Caco-2 (cell line): Measurements from ENCODE around the gene ZNF771. TPM values are rescaled to one million over a fixed set of nuclear protein-coding genes. Genes with fewer than 3 reads are reported as not detected.

ENCODE experiments used
- BruUV-seq: library from RNA; stranded (reverse); fragments of 400-500 nt; replicated peaks from 2 replicates; lab custom pipeline; 2021; lab: Mats Ljungman, UMichigan
- CTCF ChIA-PET: fragments of 300-600 bp; sonication (Branson Sonifier 250); formaldehyde crosslinking; loops from one replicate; lab custom pipeline; 2022; ENCODE audit warnings: antibody characterized with exemption; lab: Charles Lee
- POLR2A ChIA-PET: fragments of 300-600 bp; sonication (Branson Sonifier 250); formaldehyde crosslinking; loops from one replicate; lab custom pipeline; 2022; ENCODE audit warnings: antibody characterized with exemption; lab: Charles Lee
- DNase-seq, 2 experiments: peaks; one replicate each; pipeline versions ENCODE4 v3.0.0 to v3.0.0-alpha.2; 2020 to 2022
- H3K27me3 ChIP-seq: replicated peaks from 2 replicates; pipeline ENCODE4 v1.6.0; 2011; ENCODE audit warnings: low read length; ENCODE audit not compliant: control insufficient read depth, insufficient read depth
- H3K36me3 ChIP-seq: 2 replicates; pipeline ENCODE4 v1.5.1; 2011; ENCODE audit warnings: low read length; ENCODE audit not compliant: control insufficient read depth, insufficient read depth
- H3K4me1 ChIP-seq: fragments of 250-450 bp; sonication (Bioruptor Pico); 2 replicates; pipeline ENCODE4 v1.5.1; 2020; ENCODE audit warnings: mild to moderate bottlenecking
- H3K4me3 ChIP-seq: 2 replicates; pipeline ENCODE4 v1.5.1; 2011; ENCODE audit warnings: low read depth, mild to moderate bottlenecking, control low read depth, low read length
- H3K9me3 ChIP-seq: fragments of 250-450 bp; sonication (Bioruptor Pico); 2 replicates; pipeline ENCODE4 v1.5.1; 2020; ENCODE audit warnings: mild to moderate bottlenecking, moderate library complexity
- H3K27ac Mint-ChIP-seq: one replicate; pipeline ENCODE4 v1.8.0; 2022; ENCODE audit warnings: mixed read lengths; ENCODE audit not compliant: unreplicated experiment
- H3K27me3 Mint-ChIP-seq: one replicate; pipeline ENCODE4 v1.8.0; 2022; ENCODE audit warnings: mixed read lengths; ENCODE audit not compliant: insufficient read depth, unreplicated experiment
- H3K36me3 Mint-ChIP-seq: one replicate; pipeline ENCODE4 v1.8.0; 2022; ENCODE audit warnings: mild to moderate bottlenecking, mixed read lengths; ENCODE audit not compliant: insufficient read depth, unreplicated experiment
- H3K4me1 Mint-ChIP-seq: one replicate; pipeline ENCODE4 v1.8.0; 2022; ENCODE audit warnings: low read depth, mixed read lengths; ENCODE audit not compliant: unreplicated experiment
- H3K4me3 Mint-ChIP-seq: one replicate; pipeline ENCODE4 v1.8.0; 2022; ENCODE audit warnings: mild to moderate bottlenecking, moderate library complexity, mixed read lengths; ENCODE audit not compliant: unreplicated experiment
- H3K9me3 Mint-ChIP-seq: one replicate; pipeline ENCODE4 v1.8.0; 2022; ENCODE audit warnings: mixed read lengths; ENCODE audit not compliant: unreplicated experiment
- CTCF ChIP-seq, 2 experiments: fragments of 200-600 bp in 1 of 2; IDR thresholded peaks; 1 replicate in 1 of 2; 2 replicates in 1 of 2; pipeline versions ENCODE4 v1.5.1 to v1.8.0; 2011 to 2022; ENCODE audit warnings: antibody characterized with exemption in 1 of 2, control low read depth in 1 of 2, inconsistent platforms in 1 of 2, low read depth in 1 of 2, low read length in 1 of 2, mild to moderate bottlenecking in 1 of 2, moderate library complexity in 1 of 2; ENCODE audit not compliant: insufficient read depth in 1 of 2, severe bottlenecking in 1 of 2, unreplicated experiment in 1 of 2
- intact Hi-C: fragments of 100-400 bp; cut with micrococcal nuclease; formaldehyde crosslinking; loops from one replicate; pipeline ENCODE4 v1.10.0; 2022; ENCODE audit not compliant: unreplicated experiment
- total RNA-seq: library from RNA; stranded (reverse); gene quantifications from 2 replicates; pipeline ENCODE4 v1.2.3, GENCODE V29; 2022

The ZNF771 gene
- total RNA-seq, 1 experiment from 2014 or later: 5.8 TPM

- no peaks in the 10 kb centered on the region for H3K27me3 Mint-ChIP-seq
- no peaks in the 10 kb centered on the region for H3K9me3 ChIP-seq
- POLR2A ChIA-PET: no interaction called here
These were observed 5.9 kb downstream of the ZNF771 start for GRCh38 chr16:30413112-30413806.

GRCh38 chr16:30414159-30414558 lies 6.8 kb downstream of the ZNF771 start:
- CTCF ChIA-PET: interaction anchor here (0.6 kb wide), 1 partner anchor 355 kb away, joined by 4 read pairs; no protein-coding TSS in a partner anchor
- peaks cover 16% of the 10 kb centered on the region for H3K4me1 ChIP-seq
- TF ChIP-seq CTCF (IDR thresholded peaks at IDR 0.05; ENCODE audit: insufficient read depth in 1 of 2, low read depth in 1 of 2, low read length in 1 of 2, severe bottlenecking in 1 of 2, unreplicated experiment in 1 of 2): no peak
- POLR2A ChIA-PET: no interaction called here
- no peak for DNase-seq
- Mint-ChIP-seq H3K27me3 (no peaks in the 10 kb centered on the region), H3K4me3 (no peak overlapping the region), H3K27ac (no peak overlapping the region), H3K9me3 (no peaks in the 10 kb centered on the region), H3K36me3 (peaks cover 19% of the 10 kb centered on the region), H3K4me1 (peaks cover 16% of the 10 kb centered on the region)
- no peaks in the 10 kb centered on the region; the same call in 1 of the 2 replicates for H3K36me3 ChIP-seq
- no peaks in the 10 kb centered on the region for H3K27me3 ChIP-seq
- BruUV-seq: no TSS peak
- H3K4me3 ChIP-seq: no peak overlapping the region
- H3K9me3 ChIP-seq: no peaks in the 10 kb centered on the region
- intact Hi-C loops: no loop called here

More at GRCh38 chr16:30413112-30413806, 5.9 kb downstream of the ZNF771 start:
- CTCF ChIA-PET: no interaction called here
- no peak overlapping the region for H3K4me3 Mint-ChIP-seq
- DNase-seq: no peak
- H3K4me1 Mint-ChIP-seq: peaks cover 16% of the 10 kb centered on the region
- intact Hi-C loops: no loop called here
- no peak for TF ChIP-seq CTCF (IDR thresholded peaks at IDR 0.05; ENCODE audit: insufficient read depth in 1 of 2, low read depth in 1 of 2, low read length in 1 of 2, severe bottlenecking in 1 of 2, unreplicated experiment in 1 of 2)
- Histone ChIP-seq H3K4me1 (peaks cover 13% of the 10 kb centered on the region), H3K36me3 (no peaks in the 10 kb centered on the region; the same call in 1 of the 2 replicates), H3K4me3 (no peak overlapping the region), H3K27me3 (no peaks in the 10 kb centered on the region)
- BruUV-seq: no TSS peak
- no peak overlapping the region for H3K27ac Mint-ChIP-seq
- H3K9me3 Mint-ChIP-seq: no peaks in the 10 kb centered on the region
- peaks cover 19% of the 10 kb centered on the region for H3K36me3 Mint-ChIP-seq

GRCh38 chr16:30416047-30416603 lies 8.7 kb downstream of the ZNF771 start:
- no peak overlapping the region for H3K4me3 Mint-ChIP-seq
- H3K36me3 Mint-ChIP-seq: peaks cover 30% of the 10 kb centered on the region
- no peak overlapping the region for H3K4me3 ChIP-seq
- no peak overlapping the region for H3K27ac Mint-ChIP-seq
- ChIA-PET POLR2A (no interaction called here), CTCF (interaction anchor here (1.0 kb wide), 1 partner anchor 9 kb away, joined by 3 read pairs; the partner anchor contains the start of gene ZNF771)
- DNase-seq: no peak
- H3K9me3 ChIP-seq: no peaks in the 10 kb centered on the region
- H3K27me3 Mint-ChIP-seq: no peaks in the 10 kb centered on the region
- TF ChIP-seq CTCF (IDR thresholded peaks at IDR 0.05; ENCODE audit: insufficient read depth in 1 of 2, low read depth in 1 of 2, low read length in 1 of 2, severe bottlenecking in 1 of 2, unreplicated experiment in 1 of 2): no peak
- peaks cover 11% of the 10 kb centered on the region; the same call in 1 of the 2 replicates for H3K4me1 ChIP-seq
- peaks cover 16% of the 10 kb centered on the region for H3K4me1 Mint-ChIP-seq
- H3K27me3 ChIP-seq: no peaks in the 10 kb centered on the region
- peaks cover 1% of the 10 kb centered on the region for H3K36me3 ChIP-seq
- no TSS peak for BruUV-seq
- no peaks in the 10 kb centered on the region for H3K9me3 Mint-ChIP-seq
- intact Hi-C loops: no loop called here
